Fibroblast of lung (primary cell): ENCODE data around the gene DOK1.

Source experiments
- CTCF ChIP-seq, 2 donors: IDR thresholded peaks in 1 of 2; conservative IDR thresholded peaks in 1 of 2; 1 replicate in 1 of 2; 2 replicates in 1 of 2; pipeline ENCODE4 v1.5.1; 2011 to 2012; ENCODE audit warnings: low read length in 2 of 2, control low read depth in 1 of 2, inconsistent platforms in 1 of 2, low read depth in 1 of 2, mild to moderate bottlenecking in 1 of 2
- EZH2 ChIP-seq: IDR thresholded peaks from 2 replicates; pipeline ENCODE4 v1.5.1; 2012; ENCODE audit warnings: low read length, control low read depth, mild to moderate bottlenecking; ENCODE audit errors: missing control alignments

DNA sequence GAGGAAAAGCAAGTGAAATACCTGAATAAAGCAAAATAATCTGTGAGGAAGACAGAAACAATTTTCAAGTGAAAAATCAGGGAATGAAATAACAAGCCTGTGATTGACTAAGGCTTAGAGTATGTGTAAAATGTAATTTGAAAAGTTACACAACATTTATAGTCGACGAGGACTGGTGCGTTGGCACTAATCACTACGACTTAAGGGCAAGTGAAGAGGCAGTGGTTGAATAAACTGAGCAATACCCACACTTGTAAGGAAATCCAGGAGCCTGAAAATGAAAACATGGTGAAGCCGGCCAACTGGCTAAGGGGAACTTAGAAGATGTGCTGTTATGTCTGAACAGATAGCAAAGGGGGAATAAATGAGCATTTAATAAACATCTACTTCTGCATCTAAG, 13.4 kb downstream of the DOK1 start:
- TF ChIP-seq CTCF (conservative IDR thresholded peaks at IDR 0.05 in 1 of 2, IDR thresholded peaks at IDR 0.05 in 1 of 2; ENCODE audit: low read depth in 1 of 2, low read length in 2 of 2) (no peak), EZH2 (no peak)
